NCI-H146 treated with DMSO at 0.1 percent for 48 hours (cell line): ENCODE data around the gene INPP5A.
"Not testable (repeated sequence)": the region's sequence is repeated elsewhere in the genome, so short reads cannot be mapped to it uniquely, and the experiment has no call there.

Source experiments
- DNase-seq: peaks from one replicate; lab custom pipeline; 2025; ENCODE audit not compliant: unreplicated experiment; lab: John Stamatoyannopoulos, UW

The INPP5A gene

GRCh38 chr10:132808383-132809231 lies 271.0 kb downstream of the INPP5A start:
- DNase-seq: no peak

GRCh38 chr10:132809232-132810140 lies 271.9 kb downstream of the INPP5A start:
- no peak for DNase-seq

- DNase-seq: no peak
These were observed 272.7 kb downstream of the INPP5A start for GRCh38 chr10:132810141-132810806.

- no peak for DNase-seq
These were observed 273.5 kb downstream of the INPP5A start for GRCh38 chr10:132810807-132811700.

GRCh38 chr10:132811891-132812481 lies 274.4 kb downstream of the INPP5A start:
- DNase-seq: no peak

- DNase-seq: no peak
These were observed 274.9 kb downstream of the INPP5A start for GRCh38 chr10:132812520-132812919.

GRCh38 chr10:132813001-132813401 lies 275.4 kb downstream of the INPP5A start:
- DNase-seq: no peak

- DNase-seq: no peak
These were observed 276.2 kb downstream of the INPP5A start for GRCh38 chr10:132813560-132814468.

GRCh38 chr10:132814469-132814856 lies 276.9 kb downstream of the INPP5A start:
- no peak for DNase-seq

GRCh38 chr10:132815168-132815857 lies 277.7 kb downstream of the INPP5A start:
- no peak for DNase-seq

- DNase-seq: no peak
These were observed 279.1 kb downstream of the INPP5A start for GRCh38 chr10:132816718-132817117.

GRCh38 chr10:132817701-132818211 lies 280.2 kb downstream of the INPP5A start:
- DNase-seq: no peak

- DNase-seq: no peak
These were observed 282.5 kb downstream of the INPP5A start for GRCh38 chr10:132820056-132820455.

- DNase-seq: not testable (repeated sequence)
These were observed 288.4 kb downstream of the INPP5A start for GRCh38 chr10:132825783-132826523.

GRCh38 chr10:132826524-132827422 lies 289.2 kb downstream of the INPP5A start:
- no peak for DNase-seq

- no peak for DNase-seq
These were observed 289.8 kb downstream of the INPP5A start for GRCh38 chr10:132827423-132827789.
